NT2/D1 (cell line): ENCODE data around the gene ADGB.
"Not testable (repeated sequence)": the region's sequence is repeated elsewhere in the genome, so short reads cannot be mapped to it uniquely, and the experiment has no call there.

Experiments used
- DNase-seq: peaks from one replicate; pipeline ENCODE4 v3.0.0-alpha.2; 2011; ENCODE audit warnings: low read depth, low spot score
- H3K27me3 ChIP-seq: 2 replicates; pipeline ENCODE4 v1.6.0; 2011; ENCODE audit warnings: mild to moderate bottlenecking; ENCODE audit not compliant: insufficient read length, insufficient read depth
- H3K36me3 ChIP-seq: 2 replicates; pipeline ENCODE4 v1.6.1; 2011; ENCODE audit warnings: mild to moderate bottlenecking, low read length, mixed read lengths; ENCODE audit not compliant: insufficient read depth, insufficient read length
- H3K4me1 ChIP-seq: 2 replicates; pipeline ENCODE4 v1.5.1; 2011; ENCODE audit not compliant: insufficient read depth, insufficient read length
- H3K4me3 ChIP-seq: 2 replicates; pipeline ENCODE4 v1.5.1; 2011; ENCODE audit warnings: low read depth; ENCODE audit not compliant: insufficient read length
- H3K9ac ChIP-seq: 2 replicates; pipeline ENCODE4 v1.6.0; 2011; ENCODE audit warnings: low read depth; ENCODE audit not compliant: insufficient read length
- H3K9me3 ChIP-seq: 2 replicates; pipeline ENCODE4 v1.5.1; 2011; ENCODE audit warnings: mild to moderate bottlenecking, low read length; ENCODE audit not compliant: insufficient read depth
- SUZ12 ChIP-seq: IDR thresholded peaks from 2 replicates; pipeline ENCODE4 v1.6.1; 2011; ENCODE audit not compliant: insufficient read length, insufficient read depth; ENCODE audit errors: extremely low read depth
- YY1 ChIP-seq: IDR thresholded peaks from 2 replicates; pipeline ENCODE4 v1.6.1; 2011; ENCODE audit not compliant: insufficient read length, insufficient read depth
- ZNF274 ChIP-seq: IDR thresholded peaks from 2 replicates; pipeline ENCODE4 v1.6.1; 2011; ENCODE audit warnings: mild to moderate bottlenecking, low read depth, low read length

ADGB gene

GRCh38 chr6:146787876-146788508 lies 189.2 kb downstream of the ADGB start:
- TF ChIP-seq ZNF274, result no peak
- TF ChIP-seq YY1, result no peak
- TF ChIP-seq SUZ12, result no peak
- H3K9ac ChIP-seq, result no peak overlapping the region

GRCh38 chr6:146790561-146791091 lies 191.9 kb downstream of the ADGB start:
- Histone ChIP-seq H3K36me3 (no peaks in the 10 kb centered on the region), H3K9ac (no peak overlapping the region), H3K4me1 (no peaks in the 10 kb centered on the region), H3K9me3 (peaks cover 5% of the 10 kb centered on the region; the same call in 1 of the 2 replicates), H3K4me3 (no peak overlapping the region), H3K27me3 (no peaks in the 10 kb centered on the region)
- DNase-seq, result no peak
- TF ChIP-seq ZNF274, result no peak
- no peak for TF ChIP-seq SUZ12
- TF ChIP-seq YY1, result no peak

More at GRCh38 chr6:146787876-146788508, 189.2 kb downstream of the ADGB start:
- Histone ChIP-seq H3K4me3 (no peak overlapping the region), H3K4me1 (no peaks in the 10 kb centered on the region), H3K27me3 (no peaks in the 10 kb centered on the region), H3K9me3 (0 out of 2 replicates have a peak, but pooled peaks cover under 1% of the 10 kb centered on the region), H3K36me3 (no peaks in the 10 kb centered on the region)
- no peak for DNase-seq

- no peaks in the 10 kb centered on the region for H3K27me3 ChIP-seq
- no peaks in the 10 kb centered on the region for H3K36me3 ChIP-seq
- H3K4me3 ChIP-seq, result no peak overlapping the region
- TF ChIP-seq SUZ12, result no peak
- no peak overlapping the region for H3K9ac ChIP-seq
- no peak for DNase-seq
- H3K4me1 ChIP-seq, result no peaks in the 10 kb centered on the region
- H3K9me3 ChIP-seq, result peaks cover 5% of the 10 kb centered on the region; the same call in 1 of the 2 replicates
Observed at GRCh38 chr6:146791930-146792329, 193.2 kb downstream of the ADGB start.

GRCh38 chr6:146793218-146793617 lies 194.4 kb downstream of the ADGB start:
- DNase-seq, H3K4me3 ChIP-seq, H3K36me3 ChIP-seq, H3K9me3 ChIP-seq, H3K4me1 ChIP-seq, H3K9ac ChIP-seq, H3K27me3 ChIP-seq: not testable (repeated sequence)

- DNase-seq, result no peak
- no peak overlapping the region for H3K9ac ChIP-seq
- no peak overlapping the region for H3K4me3 ChIP-seq
- no peaks in the 10 kb centered on the region for H3K4me1 ChIP-seq
- H3K9me3 ChIP-seq, result peaks cover 5% of the 10 kb centered on the region; the same call in 1 of the 2 replicates
- H3K27me3 ChIP-seq, result no peaks in the 10 kb centered on the region
- H3K36me3 ChIP-seq, result no peaks in the 10 kb centered on the region
- TF ChIP-seq YY1, result no peak
- no peak for TF ChIP-seq SUZ12
- no peak for TF ChIP-seq ZNF274
Observed at GRCh38 chr6:146795479-146796133, 196.8 kb downstream of the ADGB start.

GRCh38 chr6:146803167-146803566 lies 204.4 kb downstream of the ADGB start:
- H3K4me3 ChIP-seq, H3K36me3 ChIP-seq, DNase-seq, H3K9me3 ChIP-seq, H3K4me1 ChIP-seq, H3K9ac ChIP-seq, H3K27me3 ChIP-seq: not testable (repeated sequence)

GRCh38 chr6:146803601-146804000 lies 204.8 kb downstream of the ADGB start:
- no peaks in the 10 kb centered on the region for H3K27me3 ChIP-seq
- no peaks in the 10 kb centered on the region for H3K9me3 ChIP-seq
- TF ChIP-seq ZNF274 (no peak), SUZ12 (no peak), YY1 (no peak)
- no peak overlapping the region for H3K9ac ChIP-seq
- H3K36me3 ChIP-seq, result no peaks in the 10 kb centered on the region
- H3K4me1 ChIP-seq, result no peaks in the 10 kb centered on the region
- H3K4me3 ChIP-seq, result no peak overlapping the region
- DNase-seq, result no peak
